CD4-positive, alpha-beta T cell treated with Interleukin-17A for 4 hours (primary cell): ENCODE results near the gene MEF2C.

Experiments used
- DNase-seq: peaks from one replicate; pipeline ENCODE4 v3.0.0-alpha.2; 2020; ENCODE audit warnings: mixed read lengths

MEF2C gene

DNA sequence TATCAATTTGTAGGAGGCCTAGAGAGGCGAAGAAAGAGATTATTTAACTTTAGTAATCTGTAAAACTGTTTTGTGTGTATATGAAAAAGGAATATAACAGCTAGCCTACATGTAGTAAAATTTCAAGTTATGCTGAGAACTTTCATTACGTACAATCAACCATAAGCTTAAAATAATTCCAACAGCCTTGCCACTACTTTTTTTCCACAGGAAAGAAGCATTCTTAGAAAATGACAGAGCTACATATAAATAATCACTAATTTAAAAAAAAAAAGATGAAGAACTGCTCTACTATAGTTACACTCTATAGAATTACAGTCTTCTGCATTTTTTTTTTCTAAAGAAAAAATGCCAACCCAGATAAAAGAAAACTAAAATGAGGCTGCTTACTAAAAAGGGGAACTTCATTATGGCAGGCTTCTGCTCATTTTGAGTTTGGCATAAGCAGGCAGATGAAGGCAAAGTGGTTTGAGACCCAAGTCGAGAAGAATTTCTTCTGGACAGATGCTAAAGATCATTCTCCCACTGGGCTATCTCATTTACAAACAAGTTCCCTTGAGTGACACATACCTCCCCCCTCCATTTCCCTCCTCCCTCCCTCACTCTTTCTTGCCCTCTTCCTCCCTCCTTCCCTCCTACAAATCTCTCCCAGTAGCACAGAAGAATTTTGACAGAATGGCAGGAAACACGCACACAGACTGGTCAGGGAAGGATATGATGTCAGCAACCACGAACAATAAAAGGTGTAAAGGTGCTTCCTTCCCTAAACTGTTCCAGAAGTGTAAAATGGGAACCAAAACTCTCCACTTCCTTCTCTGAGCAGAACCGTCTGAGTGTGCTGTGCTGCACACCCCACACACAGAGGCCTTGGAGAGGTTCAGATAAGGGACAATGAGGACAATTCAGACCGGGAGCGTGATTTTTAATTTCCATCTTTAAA is 56.1 kb downstream of the MEF2C start:
- no peak for DNase-seq

DNA sequence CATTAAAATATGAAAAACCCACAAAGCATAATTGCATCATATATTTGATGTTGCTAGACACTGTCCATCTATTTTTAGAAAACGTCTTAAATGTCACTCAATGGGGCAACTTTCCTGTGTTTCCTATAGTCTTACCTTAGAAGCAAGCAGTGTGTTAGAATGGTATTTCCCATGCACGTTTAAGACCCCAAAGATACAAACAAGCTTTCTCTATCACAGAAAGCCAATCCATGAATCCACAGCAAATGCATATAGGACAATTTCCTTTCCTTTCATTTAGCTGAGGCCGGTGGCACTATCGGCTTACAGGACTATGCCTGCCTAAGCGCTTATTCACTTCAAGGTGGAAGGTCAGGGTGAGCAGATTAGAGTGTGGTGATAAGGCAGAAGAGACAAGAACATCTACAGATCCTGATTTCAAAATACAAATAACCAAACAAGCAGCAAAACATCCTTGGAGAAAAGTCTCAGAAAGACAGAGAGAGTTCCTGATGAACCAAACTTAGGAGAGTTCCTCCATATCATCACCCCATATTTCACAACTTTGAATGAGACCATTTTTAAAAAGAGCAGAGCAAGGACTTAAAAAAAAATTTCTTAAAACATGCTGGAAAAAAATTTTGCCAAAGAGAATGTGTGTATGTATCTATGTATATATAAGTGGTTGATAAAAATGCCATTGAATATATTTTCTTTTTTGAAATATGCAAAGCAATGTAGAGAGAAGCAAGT is 57.2 kb downstream of the MEF2C start:
- DNase-seq = no peak

- DNase-seq = no peak
Measured at GRCh38 chr5:88824892-88825583, 57.9 kb downstream of the MEF2C start.

GRCh38 chr5:88824141-88824540 is 58.8 kb downstream of the MEF2C start:
- DNase-seq = no peak

- DNase-seq = no peak
Measured at GRCh38 chr5:88823201-88823600, 59.8 kb downstream of the MEF2C start.

- no peak for DNase-seq
Measured at GRCh38 chr5:88821161-88821560, 61.8 kb downstream of the MEF2C start.

- DNase-seq = no peak
Measured at GRCh38 chr5:88820581-88820980, 62.4 kb downstream of the MEF2C start.

GRCh38 chr5:88819301-88819999 is 63.5 kb downstream of the MEF2C start:
- no peak for DNase-seq

DNA sequence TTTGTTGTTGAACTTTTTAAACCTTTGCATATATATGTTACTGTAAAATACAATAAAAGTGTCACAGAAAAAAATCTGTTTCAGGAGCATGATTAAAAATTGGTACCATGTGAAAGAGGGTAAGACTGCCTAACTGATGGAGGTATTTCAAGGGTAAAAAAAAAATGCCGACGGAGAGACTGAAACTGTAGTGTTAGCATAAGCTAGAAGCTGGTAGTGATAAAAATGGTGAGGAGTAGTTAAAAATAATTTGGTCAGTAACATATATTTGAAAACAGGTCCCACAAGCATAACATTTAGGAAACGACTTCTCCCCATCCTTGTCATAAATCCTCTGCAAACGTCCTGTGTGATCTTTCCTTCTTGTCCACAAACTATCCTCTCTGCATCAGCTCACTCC is 64.7 kb downstream of the MEF2C start:
- DNase-seq = no peak

GRCh38 chr5:88816195-88816594 is 66.8 kb downstream of the MEF2C start:
- no peak for DNase-seq

DNA sequence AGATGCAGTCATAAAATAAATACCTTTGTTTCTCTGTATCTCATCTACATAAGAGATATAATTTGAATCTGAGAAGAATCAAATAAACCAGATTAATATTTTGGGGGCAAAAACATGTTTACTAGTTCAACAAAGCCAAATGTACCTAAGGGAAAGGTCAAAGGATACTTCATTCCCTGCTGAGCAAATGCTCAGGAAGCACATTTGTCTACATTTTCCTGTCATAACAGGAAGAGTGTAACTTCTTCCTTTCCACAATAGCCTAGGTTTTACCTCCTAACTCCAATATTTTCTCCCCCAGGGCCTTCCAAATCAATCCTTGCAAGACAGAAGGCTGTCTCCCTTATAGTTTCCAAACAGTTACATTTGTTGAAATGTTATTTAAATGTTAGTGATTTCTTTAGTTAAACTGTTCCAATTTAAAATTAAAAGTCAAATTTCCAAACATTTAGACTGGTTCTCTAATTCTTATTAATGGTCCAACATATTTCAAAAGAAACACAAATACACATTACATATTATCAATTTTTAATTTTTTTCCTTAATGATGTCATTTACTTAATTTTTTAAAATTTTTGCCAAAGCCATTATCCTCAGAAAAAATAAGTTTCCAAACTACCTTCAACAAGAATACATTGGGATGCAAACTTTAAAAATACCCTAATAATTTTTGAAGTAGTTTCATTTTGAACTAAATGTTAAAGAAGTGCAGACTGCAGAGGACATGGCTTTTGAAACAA is 67.8 kb downstream of the MEF2C start:
- no peak for DNase-seq

GRCh38 chr5:88813805-88814575 is 69.0 kb downstream of the MEF2C start:
- DNase-seq = no peak

GRCh38 chr5:88813244-88813643 is 69.7 kb downstream of the MEF2C start:
- DNase-seq = no peak

DNA sequence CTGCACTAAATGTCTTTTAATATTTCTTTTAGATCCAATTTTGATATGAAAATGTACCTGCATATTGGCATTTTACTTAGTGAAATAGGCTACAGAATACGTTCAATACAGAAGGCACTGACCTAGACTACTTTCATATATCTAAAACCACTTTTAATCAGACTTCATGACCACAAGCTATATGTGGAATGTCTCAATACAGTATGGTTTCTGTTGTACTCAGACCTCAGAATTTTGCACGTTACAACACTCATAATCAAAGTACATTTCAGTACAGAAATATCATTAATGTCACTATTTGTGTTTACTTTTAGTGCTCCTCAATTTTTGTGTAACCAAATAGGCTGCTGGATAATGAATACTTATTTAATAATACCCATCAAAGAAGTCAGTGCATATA is 74.8 kb downstream of the MEF2C start:
- no peak for DNase-seq

- no peak for DNase-seq
Measured at GRCh38 chr5:88807327-88807726, 75.7 kb downstream of the MEF2C start.

DNA sequence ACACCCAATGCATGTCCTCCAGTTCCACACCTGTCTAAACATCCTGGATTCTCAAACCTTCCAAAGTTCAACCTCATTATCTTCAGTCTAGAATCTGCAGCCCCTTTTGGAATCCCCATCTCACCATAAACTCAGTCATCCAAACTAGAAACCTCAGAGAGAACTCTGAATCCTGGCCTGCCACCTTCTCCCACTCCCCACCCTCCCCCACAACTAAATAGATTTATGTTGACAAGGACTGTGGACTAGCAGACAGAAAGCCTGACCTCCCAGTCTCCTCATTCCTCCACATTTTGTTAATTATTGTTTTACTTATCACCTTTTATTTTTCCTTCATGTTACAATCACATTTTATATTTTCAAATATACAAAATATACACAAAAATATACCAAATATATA is 76.6 kb downstream of the MEF2C start:
- no peak for DNase-seq

GRCh38 chr5:88805151-88805784 is 77.7 kb downstream of the MEF2C start:
- DNase-seq = no peak

GRCh38 chr5:88804444-88804843 is 78.5 kb downstream of the MEF2C start:
- no peak for DNase-seq

GRCh38 chr5:88803309-88803708 is 79.7 kb downstream of the MEF2C start:
- DNase-seq = no peak

DNA sequence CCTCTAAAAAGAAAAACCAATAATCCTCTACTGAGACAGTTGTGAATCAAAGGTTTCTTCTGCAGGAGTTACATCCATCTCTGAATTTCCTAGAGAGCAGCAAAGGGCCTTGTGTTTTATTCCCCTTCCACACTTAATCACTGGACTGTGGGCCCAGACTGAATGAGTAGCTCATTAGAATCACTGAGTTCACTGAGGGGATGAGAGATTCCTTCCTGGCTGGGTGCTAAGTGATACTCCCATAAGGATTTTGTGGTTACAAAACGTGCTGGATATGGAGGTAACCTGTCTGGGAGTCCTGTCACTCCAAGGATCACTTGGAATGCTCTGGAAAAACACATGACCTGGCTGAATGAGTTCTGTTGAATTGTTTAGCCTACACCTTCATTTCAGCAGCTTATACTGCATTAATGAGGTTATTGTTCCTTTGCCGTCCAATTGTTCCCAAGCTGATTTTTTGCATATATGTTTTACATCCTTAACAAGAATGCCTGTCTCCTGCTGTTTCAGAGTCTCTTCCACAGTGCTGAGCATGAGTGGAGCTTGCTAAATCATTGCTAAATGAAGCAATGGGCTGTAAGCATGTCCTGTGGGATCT is 82.9 kb downstream of the MEF2C start:
- no peak for DNase-seq
